ENCODE data around the gene POFUT2.
A peak's percentile ranks its signal among the peaks of the same experiment; 100 is the strongest.
"Not testable (repeated sequence)": the region's sequence is repeated elsewhere in the genome, so short reads cannot be mapped to it uniquely, and the experiment has no call there.

POFUT2 gene

GRCh38 chr21:45326169-45326851, 38.6 kb upstream of the POFUT2 start:
- no peak for DNase-seq

- DNase-seq: no peak
Observed at GRCh38 chr21:45325206-45326168, 37.8 kb upstream of the POFUT2 start.

GRCh38 chr21:45324489-45325205, 37.0 kb upstream of the POFUT2 start:
- no peak for DNase-seq

GRCh38 chr21:45323487-45324311, 36.0 kb upstream of the POFUT2 start:
- no peak for DNase-seq

- DNase-seq: no peak
Observed at GRCh38 chr21:45322960-45323461, 35.3 kb upstream of the POFUT2 start.

GRCh38 chr21:45322231-45322959, 34.7 kb upstream of the POFUT2 start:
- peak; percentile 16 for DNase-seq

GRCh38 chr21:45320261-45321025, 32.7 kb upstream of the POFUT2 start:
- DNase-seq: no peak

- DNase-seq: no peak
Observed at GRCh38 chr21:45319461-45320211, 31.9 kb upstream of the POFUT2 start.

- no peak for DNase-seq
Observed at GRCh38 chr21:45318556-45319404, 31.1 kb upstream of the POFUT2 start.

- no peak for DNase-seq
Observed at GRCh38 chr21:45318146-45318555, 30.5 kb upstream of the POFUT2 start.

GRCh38 chr21:45317398-45318145, 29.9 kb upstream of the POFUT2 start:
- DNase-seq: no peak

GRCh38 chr21:45316871-45317397, 29.2 kb upstream of the POFUT2 start:
- no peak for DNase-seq

GRCh38 chr21:45315676-45316470, 28.2 kb upstream of the POFUT2 start:
- DNase-seq: not testable (repeated sequence)

GRCh38 chr21:45313682-45314081, 26.0 kb upstream of the POFUT2 start:
- no peak for DNase-seq

GRCh38 chr21:45313015-45313414, 25.3 kb upstream of the POFUT2 start:
- DNase-seq: no peak

GRCh38 chr21:45312296-45312695, 24.6 kb upstream of the POFUT2 start:
- no peak for DNase-seq

GRCh38 chr21:45310459-45310858, 22.8 kb upstream of the POFUT2 start:
- DNase-seq: no peak

All from CD4-positive, alpha-beta T cell treated with Interleukin-17A for 1 hour (primary cell).